ENCODE data around the gene MYO3B.

DNA sequence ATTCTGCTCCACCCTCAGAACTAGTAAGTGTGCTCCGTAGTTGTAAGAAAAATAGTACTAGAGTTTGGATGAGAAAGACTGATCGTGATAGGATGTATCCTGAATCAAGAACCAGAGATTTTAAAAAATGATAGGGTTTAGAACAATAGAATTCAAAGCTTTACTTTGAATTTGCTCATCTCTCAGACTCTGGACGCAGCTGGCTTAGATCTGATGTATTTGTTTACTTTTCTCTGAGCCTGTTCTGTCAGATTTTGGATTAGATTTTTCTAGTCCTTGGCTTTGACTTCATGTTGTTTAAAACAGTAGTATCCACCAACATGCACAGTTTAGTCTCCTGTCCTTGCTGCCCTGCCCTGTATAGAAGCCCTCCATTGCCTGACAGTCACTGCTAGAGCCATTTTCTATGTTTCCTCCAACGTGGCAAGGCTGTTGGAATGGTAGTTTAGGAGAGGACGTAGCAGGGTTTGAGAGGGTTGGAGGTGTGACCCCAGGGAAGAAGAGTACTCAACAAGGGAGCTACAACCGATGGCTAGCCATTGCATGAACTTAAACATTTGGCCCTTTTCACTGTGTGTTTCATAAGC is 92.4 kb downstream of the MYO3B start:
- TF ChIP-seq, protein P1, sequence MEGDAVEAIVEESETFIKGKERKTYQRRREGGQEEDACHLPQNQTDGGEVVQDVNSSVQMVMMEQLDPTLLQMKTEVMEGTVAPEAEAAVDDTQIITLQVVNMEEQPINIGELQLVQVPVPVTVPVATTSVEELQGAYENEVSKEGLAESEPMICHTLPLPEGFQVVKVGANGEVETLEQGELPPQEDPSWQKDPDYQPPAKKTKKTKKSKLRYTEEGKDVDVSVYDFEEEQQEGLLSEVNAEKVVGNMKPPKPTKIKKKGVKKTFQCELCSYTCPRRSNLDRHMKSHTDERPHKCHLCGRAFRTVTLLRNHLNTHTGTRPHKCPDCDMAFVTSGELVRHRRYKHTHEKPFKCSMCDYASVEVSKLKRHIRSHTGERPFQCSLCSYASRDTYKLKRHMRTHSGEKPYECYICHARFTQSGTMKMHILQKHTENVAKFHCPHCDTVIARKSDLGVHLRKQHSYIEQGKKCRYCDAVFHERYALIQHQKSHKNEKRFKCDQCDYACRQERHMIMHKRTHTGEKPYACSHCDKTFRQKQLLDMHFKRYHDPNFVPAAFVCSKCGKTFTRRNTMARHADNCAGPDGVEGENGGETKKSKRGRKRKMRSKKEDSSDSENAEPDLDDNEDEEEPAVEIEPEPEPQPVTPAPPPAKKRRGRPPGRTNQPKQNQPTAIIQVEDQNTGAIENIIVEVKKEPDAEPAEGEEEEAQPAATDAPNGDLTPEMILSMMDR (IDR thresholded peaks at IDR 0.05), result no peak
- TF ChIP-seq POLR2A (IDR thresholded peaks at IDR 0.05), result no peak
